SKM-1 treated with dmso at 0.1 percent for 144 hours (cell line): ENCODE measurements around the gene ADAMTS9.

ENCODE experiments used
- DNase-seq: peaks from one replicate; lab custom pipeline; 2025; ENCODE audit not compliant: unreplicated experiment; lab: John Stamatoyannopoulos, UW

Gene ADAMTS9

GRCh38 chr3:64654013-64654412, 33.8 kb downstream of the ADAMTS9 start:
- no peak for DNase-seq

- DNase-seq = no peak
Observed at GRCh38 chr3:64653101-64653500, 34.7 kb downstream of the ADAMTS9 start.

DNA sequence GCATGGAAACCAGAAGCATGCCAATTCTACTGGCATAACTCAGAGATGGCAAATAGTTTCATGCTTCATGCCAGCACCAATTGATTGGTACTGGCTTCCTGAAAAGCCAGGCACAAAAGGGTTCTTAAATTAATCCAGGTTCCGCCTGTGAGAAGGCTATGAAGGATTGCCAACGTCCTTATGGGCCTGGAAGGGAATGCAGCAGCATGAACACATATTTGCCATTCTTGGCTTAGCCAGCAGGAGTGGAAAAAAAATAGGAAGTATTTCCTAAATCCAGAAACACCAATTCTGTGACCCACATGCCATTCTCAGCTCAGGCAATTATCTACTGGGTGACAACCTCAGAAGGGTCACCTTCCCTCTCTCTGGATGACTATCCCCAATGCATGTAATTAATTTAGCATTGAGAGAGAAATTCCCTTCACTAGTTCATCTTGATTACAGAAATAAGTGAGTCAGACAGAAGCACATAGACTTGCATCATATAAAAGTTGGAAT, 36.0 kb downstream of the ADAMTS9 start:
- no peak for DNase-seq

- DNase-seq = no peak
Observed at GRCh38 chr3:64651303-64651702, 36.5 kb downstream of the ADAMTS9 start.

- DNase-seq = no peak
Observed at GRCh38 chr3:64650715-64651114, 37.1 kb downstream of the ADAMTS9 start.

DNA sequence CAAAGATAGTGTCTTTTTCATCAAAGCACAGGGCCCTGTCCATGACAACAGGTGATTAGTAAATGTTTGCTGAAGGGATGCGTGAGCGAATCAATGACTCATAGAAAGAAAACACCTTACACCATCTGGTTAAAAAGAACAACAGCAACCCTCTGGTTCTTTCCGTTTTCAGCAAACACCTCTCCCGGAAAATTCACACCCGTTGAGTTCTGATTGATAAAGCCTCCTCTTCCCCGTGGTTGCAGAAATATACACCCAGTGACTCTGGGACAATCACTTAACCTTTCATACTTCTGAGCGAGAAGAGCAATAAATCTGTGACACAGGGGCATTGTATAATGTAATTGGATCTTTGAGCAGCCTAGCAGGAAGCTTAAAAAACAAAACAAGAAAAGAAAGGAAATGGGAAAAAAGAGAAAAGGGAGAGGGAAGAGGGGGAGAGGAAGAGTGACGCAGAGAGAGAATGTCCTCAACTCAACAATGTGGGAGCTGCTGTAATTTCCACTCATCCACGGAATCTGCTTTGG, 37.6 kb downstream of the ADAMTS9 start:
- no peak for DNase-seq

DNA sequence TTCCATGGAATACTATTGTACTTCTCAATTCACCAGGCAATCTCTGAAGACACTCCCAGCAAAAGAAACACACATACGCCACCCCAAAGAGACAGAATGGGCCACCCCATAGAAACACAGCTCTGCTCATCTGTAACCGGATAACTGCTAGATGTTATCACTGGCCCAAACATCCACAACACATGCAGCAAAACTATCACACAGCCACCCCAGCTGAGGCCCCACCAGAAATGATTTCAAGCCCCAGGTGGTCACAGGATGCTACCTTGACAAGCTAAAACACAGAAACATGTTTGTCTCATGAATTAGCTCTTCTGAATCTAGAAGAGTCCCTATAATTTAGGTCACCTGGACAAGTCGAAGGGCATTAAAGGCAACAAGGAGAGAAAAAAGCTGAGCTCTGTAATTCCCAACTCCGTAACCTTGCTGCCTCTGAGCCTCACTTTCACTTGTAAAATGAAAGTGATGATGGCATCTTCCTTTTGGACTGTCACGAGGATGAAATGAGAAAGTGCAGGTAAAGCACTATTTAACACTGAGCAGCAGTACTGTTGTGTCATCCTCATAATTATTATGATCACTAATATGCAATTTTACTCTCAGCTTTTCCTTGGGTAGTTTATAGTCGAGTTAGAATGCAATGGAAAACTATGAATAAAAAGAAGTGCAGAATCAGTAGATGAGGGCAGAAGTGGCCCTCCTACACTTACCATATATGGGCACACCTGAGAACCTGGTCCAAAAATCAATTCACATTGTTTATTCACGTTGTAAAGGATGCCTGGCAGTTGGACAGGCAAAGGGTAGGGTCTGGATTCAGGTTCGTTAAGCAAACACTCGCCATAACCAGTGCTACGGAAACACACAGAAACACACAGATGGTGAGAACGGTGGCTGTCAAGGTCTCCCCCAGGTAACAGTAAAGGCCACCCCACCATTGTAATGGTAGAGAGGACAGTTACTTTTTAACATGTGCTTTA, 38.6 kb downstream of the ADAMTS9 start:
- no peak for DNase-seq

GRCh38 chr3:64647825-64648224, 40.0 kb downstream of the ADAMTS9 start:
- DNase-seq = no peak

DNA sequence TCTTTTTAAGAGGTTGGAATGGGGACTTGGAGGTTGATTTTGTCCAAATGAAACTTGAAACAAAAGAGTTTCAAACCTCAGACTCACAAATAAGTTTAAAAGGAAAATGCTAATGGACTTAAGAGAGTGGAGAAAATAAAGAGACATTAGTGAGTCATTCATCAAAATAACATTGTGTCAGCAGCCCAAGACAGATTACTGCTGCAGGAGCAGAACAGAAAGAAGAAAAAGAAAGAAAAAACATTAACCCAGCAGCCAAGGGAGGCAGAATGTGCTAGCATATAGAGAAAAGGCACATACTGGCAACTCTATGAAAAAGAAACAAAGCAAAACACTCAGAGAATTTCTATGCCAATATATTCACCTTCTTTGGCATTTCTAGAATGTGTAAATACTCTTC, 42.6 kb downstream of the ADAMTS9 start:
- no peak for DNase-seq

DNA sequence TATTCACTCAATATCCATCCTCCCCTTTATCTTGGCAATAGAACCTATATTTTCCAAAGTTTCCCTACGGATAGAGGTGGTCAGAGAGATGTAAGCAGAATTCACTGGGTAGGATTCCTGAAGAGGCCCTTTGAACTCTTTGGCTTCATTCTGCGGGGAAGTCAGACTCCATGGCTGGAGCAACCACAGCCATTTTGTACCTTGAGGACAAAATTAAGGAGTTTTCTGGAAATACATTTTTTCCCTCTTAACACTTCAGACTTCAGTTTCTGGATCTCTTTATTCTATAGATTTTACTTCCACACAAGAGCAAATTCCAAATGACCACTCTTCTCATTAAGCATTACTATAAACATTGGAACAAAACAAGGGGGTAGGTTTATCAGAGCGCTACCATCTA, 43.3 kb downstream of the ADAMTS9 start:
- no peak for DNase-seq

- DNase-seq = no peak
Observed at GRCh38 chr3:64642327-64643151, 45.3 kb downstream of the ADAMTS9 start.

- no peak for DNase-seq
Observed at GRCh38 chr3:64638981-64639481, 48.8 kb downstream of the ADAMTS9 start.

DNA sequence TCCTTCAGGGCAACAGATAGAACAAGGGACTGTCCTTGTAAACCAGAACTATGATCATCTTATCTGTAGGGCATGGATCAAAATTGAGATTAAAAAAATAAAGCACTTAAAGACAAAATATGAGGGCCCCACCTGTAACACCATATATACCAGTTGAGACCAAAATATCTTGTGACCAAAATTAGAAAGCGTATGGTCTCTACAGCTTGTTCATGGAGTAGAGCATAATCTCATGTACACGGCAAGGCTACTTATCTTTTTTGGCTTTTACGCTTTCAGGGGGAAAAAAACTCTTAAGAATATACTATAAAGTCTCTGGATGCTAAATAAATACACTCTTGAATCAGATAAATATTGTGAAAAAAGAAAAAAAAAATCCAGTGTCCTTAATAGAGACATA, 49.3 kb downstream of the ADAMTS9 start:
- no peak for DNase-seq

DNA sequence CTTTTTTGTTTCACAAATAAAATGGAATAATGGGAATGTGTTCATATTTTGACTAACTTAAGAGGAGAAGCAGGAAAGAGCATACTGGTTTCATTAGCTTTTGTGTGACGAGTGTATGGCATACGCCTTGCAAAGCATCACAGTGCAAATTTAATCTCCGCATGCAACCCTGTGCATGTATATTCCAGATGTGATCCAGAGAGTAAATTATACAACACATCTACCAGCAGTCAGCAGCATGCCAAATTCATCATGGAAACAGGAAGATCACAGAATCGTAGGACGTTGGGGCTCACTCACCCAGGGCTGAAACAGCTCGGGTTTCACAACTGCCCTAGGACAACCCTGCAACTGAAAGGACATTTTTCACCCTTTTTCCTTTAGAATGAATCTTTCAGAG, 53.4 kb downstream of the ADAMTS9 start:
- no peak for DNase-seq

DNA sequence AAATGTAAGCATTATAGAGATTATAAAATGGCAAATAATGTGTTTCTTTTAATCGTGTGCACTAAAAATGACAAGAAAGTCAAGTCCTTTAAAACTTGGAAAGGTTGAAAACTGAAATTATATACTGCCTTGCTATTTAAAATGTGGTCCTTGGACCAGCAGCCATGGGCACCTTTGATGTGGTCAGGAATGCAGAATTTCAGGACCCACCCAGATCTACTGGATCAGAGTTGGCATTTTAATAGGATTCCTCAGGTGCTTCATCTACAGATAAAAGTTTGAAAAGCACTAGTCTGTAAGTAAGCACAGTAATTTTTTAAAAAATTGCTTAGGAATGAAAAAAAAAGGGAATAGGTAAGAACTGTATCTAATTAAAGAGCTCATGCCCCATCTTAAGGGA, 55.8 kb downstream of the ADAMTS9 start:
- DNase-seq = no peak

GRCh38 chr3:64627471-64628321, 60.1 kb downstream of the ADAMTS9 start:
- no peak for DNase-seq

GRCh38 chr3:64627042-64627441, 60.8 kb downstream of the ADAMTS9 start:
- no peak for DNase-seq

DNA sequence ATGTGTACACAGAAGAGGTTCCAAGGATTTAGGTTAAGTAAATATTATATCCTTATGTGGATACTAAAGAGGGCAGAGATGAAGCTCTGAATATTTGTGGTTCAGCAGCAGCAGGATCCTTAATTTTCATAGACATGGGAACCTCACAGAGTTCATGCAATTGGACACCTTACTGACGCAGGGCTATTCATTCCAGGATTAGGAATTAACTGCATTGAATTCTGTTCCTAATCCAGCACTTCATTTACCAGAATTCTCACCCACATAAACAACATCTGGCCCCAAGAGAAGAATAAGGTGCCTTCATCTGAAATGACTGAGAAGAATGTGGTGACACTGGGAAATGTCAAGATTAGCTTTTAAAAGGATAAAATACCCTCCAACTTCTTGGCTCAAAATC, 62.4 kb downstream of the ADAMTS9 start:
- no peak for DNase-seq

DNA sequence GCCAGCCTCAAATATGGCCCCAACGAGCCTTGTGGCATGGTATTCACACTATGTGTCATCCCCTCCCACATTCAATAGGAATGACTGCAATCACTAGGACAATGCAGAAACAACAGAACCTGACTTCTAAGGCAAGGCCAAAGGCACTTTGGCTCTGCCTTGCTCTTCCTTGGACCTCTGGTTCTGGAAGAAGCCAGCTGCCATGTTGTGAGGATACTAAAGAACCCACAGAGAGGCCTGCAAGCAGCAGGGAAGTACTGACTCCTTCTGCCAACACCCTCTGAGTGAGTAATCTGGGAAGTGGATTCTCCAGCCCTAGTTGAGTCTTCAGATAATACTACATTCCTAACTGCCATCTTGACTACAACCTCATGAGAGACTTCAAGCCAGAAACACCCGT, 64.7 kb downstream of the ADAMTS9 start:
- no peak for DNase-seq

- no peak for DNase-seq
Observed at GRCh38 chr3:64621726-64622395, 65.9 kb downstream of the ADAMTS9 start.
